ENCODE results near the gene GTF3C2. TPM values are rescaled to one million over a fixed set of nuclear protein-coding genes. Genes with fewer than 3 reads are reported as not detected.

Gene GTF3C2
- total and polyA plus RNA-seq, 2 of the 13 experiments (the other 11 are each of a cell fraction or from before 2014, with no cell fraction given): 77.5 to 130 TPM

GRCh38 chr2:27356382-27357181 lies at the start of gene GTF3C2 (continued):
- TF ChIP-seq ZNF318 (CRISPR knock-in tag; IDR thresholded peaks at IDR 0.05) (peak; percentile 7; the same call in 1 of the 2 replicates), ZBTB1 (CRISPR knock-in tag; IDR thresholded peaks at IDR 0.05; ENCODE audit: borderline replicate concordance) (peak; percentile 29; the same call in 1 of the 2 replicates), CCAR2 (optimal IDR thresholded peaks at IDR 0.05; ENCODE audit: low read depth, low read length) (no peak), CHD2 (IDR thresholded peaks at IDR 0.05; ENCODE audit: low read depth, low read length) (peak; percentile 88), ZNF552 (CRISPR knock-in tag; IDR thresholded peaks at IDR 0.05; ENCODE audit: borderline replicate concordance) (no peak; the same call in 1 of the 2 replicates), SP2 (CRISPR knock-in tag; IDR thresholded peaks at IDR 0.05) (peak; percentile 67), HIVEP1 (CRISPR knock-in tag; IDR thresholded peaks at IDR 0.05) (no peak; the same call in none of the 2 replicates), KMT2B (CRISPR knock-in tag; IDR thresholded peaks at IDR 0.05) (peak; percentile 81), CTCF (CRISPR knock-in tag; IDR thresholded peaks at IDR 0.05) (0 out of 2 replicates have a peak, but pooled peaks have one; percentile 25), HDAC2 (CRISPR knock-in tag; IDR thresholded peaks at IDR 0.05) (peak; percentile 40; the same call in 1 of the 2 replicates), PATZ1 (CRISPR knock-in tag; IDR thresholded peaks at IDR 0.05) (peak; percentile 98), KDM1A (CRISPR knock-in tag; IDR thresholded peaks at IDR 0.05) (no peak), EZH2 (conservative IDR thresholded peaks at IDR 0.05; ENCODE audit: low read depth, low read length) (no peak), ZNF775 (CRISPR knock-in tag; IDR thresholded peaks at IDR 0.05; ENCODE audit: borderline replicate concordance) (no peak)
